Measurements from ENCODE around the gene HNF1A.
A peak's percentile ranks its signal among the peaks of the same experiment; 100 is the strongest.

The HNF1A gene

GRCh38 chr12:120959111-120959878 lies 19.0 kb upstream of the HNF1A start:
- in situ Hi-C loops (cut with MboI; ENCODE audit: low pct_unique_long_range_greater_than_20kb, low sequenced_read_pairs, unreplicated experiment), result loop anchor here (25.0 kb wide), 1 partner anchor 372 kb away; the partner anchor contains the start of gene POP5
- TF ChIP-seq, protein P1, sequence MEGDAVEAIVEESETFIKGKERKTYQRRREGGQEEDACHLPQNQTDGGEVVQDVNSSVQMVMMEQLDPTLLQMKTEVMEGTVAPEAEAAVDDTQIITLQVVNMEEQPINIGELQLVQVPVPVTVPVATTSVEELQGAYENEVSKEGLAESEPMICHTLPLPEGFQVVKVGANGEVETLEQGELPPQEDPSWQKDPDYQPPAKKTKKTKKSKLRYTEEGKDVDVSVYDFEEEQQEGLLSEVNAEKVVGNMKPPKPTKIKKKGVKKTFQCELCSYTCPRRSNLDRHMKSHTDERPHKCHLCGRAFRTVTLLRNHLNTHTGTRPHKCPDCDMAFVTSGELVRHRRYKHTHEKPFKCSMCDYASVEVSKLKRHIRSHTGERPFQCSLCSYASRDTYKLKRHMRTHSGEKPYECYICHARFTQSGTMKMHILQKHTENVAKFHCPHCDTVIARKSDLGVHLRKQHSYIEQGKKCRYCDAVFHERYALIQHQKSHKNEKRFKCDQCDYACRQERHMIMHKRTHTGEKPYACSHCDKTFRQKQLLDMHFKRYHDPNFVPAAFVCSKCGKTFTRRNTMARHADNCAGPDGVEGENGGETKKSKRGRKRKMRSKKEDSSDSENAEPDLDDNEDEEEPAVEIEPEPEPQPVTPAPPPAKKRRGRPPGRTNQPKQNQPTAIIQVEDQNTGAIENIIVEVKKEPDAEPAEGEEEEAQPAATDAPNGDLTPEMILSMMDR (IDR thresholded peaks at IDR 0.05; ENCODE audit: extremely low read depth, insufficient read depth, missing control alignments), result no peak
- DNase-seq (ENCODE audit: low spot score), result no peak

GRCh38 chr12:120960657-120961056 lies 17.7 kb upstream of the HNF1A start:
- TF ChIP-seq, protein P1 (IDR thresholded peaks at IDR 0.05; ENCODE audit: extremely low read depth, insufficient read depth, missing control alignments), result no peak
- peak; percentile 46 for DNase-seq (ENCODE audit: low spot score)
- in situ Hi-C loops (cut with MboI; ENCODE audit: low pct_unique_long_range_greater_than_20kb, low sequenced_read_pairs, unreplicated experiment), result loop anchor here (25.0 kb wide), 1 partner anchor 373 kb away; the partner anchor contains the start of gene POP5

- TF ChIP-seq, protein P1 (IDR thresholded peaks at IDR 0.05; ENCODE audit: extremely low read depth, insufficient read depth, missing control alignments), result no peak
- no peak for DNase-seq (ENCODE audit: low spot score)
- in situ Hi-C loops (cut with MboI; ENCODE audit: low pct_unique_long_range_greater_than_20kb, low sequenced_read_pairs, unreplicated experiment), result loop anchor here (25.0 kb wide), 1 partner anchor 375 kb away; the partner anchor contains the start of gene POP5
Measured at GRCh38 chr12:120961604-120962531, 16.5 kb upstream of the HNF1A start.

DNA sequence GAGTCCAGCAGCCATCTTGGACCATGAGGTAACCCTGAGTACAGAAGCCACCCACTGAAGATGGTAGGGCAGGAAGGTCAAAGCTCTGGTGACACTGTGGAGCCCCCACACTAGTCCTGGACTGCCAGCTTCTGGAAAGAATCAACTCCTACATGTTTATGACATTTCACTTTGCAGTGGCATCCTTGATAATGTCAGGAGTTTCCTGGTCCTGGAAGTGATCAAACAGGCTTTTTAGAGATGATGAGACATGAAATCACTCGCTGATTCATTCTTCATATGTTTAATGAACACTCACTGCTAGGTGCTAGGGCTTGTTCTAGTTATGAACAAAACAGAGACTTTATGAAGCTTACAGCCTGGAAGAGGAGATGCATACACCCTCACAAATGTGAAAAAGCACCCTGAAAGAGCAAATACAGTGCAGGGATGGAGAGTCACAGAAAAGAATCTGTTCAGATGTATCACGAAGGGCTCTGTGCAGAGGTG lies 15.8 kb upstream of the HNF1A start:
- DNase-seq (ENCODE audit: low spot score), result no peak
- in situ Hi-C loops (cut with MboI; ENCODE audit: low pct_unique_long_range_greater_than_20kb, low sequenced_read_pairs, unreplicated experiment), result loop anchor here (25.0 kb wide), 1 partner anchor 375 kb away; the partner anchor contains the start of gene POP5
- TF ChIP-seq, protein P1 (IDR thresholded peaks at IDR 0.05; ENCODE audit: extremely low read depth, insufficient read depth, missing control alignments), result no peak

DNA sequence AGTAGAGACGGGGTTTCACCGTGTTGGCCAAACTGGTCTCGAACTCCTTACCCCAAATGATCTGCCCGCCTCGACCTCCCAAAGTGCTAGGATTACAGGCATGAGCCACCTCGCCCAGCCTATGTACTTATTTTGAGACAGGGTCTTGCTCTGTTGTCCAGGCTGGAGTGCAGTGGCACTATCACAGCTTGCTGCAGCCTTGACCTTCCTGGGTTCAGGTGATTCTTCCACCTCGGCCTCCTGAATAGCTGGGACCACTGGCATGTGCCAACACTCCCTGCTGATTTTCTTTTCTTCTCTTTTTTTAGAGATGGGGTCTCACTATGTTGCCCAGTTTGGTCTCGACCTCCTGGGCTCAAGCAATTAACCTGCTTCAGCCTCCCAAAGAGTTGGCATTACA lies 14.0 kb upstream of the HNF1A start:
- in situ Hi-C loops (cut with MboI; ENCODE audit: low pct_unique_long_range_greater_than_20kb, low sequenced_read_pairs, unreplicated experiment), result loop anchor here (25.0 kb wide), 1 partner anchor 377 kb away; the partner anchor contains the start of gene POP5
- DNase-seq (ENCODE audit: low spot score), result no peak
- TF ChIP-seq, protein P1 (IDR thresholded peaks at IDR 0.05; ENCODE audit: extremely low read depth, insufficient read depth, missing control alignments), result no peak

DNA sequence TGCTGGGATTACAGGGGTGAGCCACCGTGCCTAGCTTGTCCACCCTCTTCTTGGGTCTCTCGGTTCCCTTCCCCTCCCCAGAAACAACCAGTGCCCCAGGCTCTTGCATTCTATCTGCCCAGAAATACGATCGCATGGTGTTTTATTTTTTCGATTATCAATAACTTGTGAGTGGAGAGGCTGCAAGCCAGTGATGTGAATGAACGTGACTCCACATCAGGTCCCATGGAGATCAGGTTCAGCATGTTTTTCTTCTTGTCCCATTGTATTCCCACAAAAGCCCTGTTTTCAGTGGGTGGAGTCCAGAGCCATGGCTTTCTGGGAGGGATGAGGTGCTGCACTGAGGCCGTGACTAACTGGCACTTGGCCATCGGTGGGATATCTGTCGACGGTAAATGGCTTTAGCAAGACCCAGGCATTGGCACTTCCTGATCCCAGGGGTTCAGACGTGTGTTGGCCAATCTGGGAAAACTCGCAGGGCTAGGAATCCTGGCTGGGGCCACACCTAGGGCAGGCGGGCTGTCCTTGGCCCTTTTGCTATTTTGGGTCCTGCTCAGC lies 12.7 kb upstream of the HNF1A start:
- no peak for DNase-seq (ENCODE audit: low spot score)
- TF ChIP-seq, protein P1 (IDR thresholded peaks at IDR 0.05; ENCODE audit: extremely low read depth, insufficient read depth, missing control alignments), result no peak
- in situ Hi-C loops (cut with MboI; ENCODE audit: low pct_unique_long_range_greater_than_20kb, low sequenced_read_pairs, unreplicated experiment), result loop anchor here (25.0 kb wide), 1 partner anchor 378 kb away; the partner anchor contains the start of gene POP5

Measured in GM13977 (cell line).